PC-3 (cell line): Measurements from ENCODE around the gene VAMP3. TPM values are rescaled to one million over a fixed set of nuclear protein-coding genes. Genes with fewer than 3 reads are reported as not detected.
A peak's percentile ranks its signal among the peaks of the same experiment; 100 is the strongest.

ENCODE experiments used
- ATAC-seq: fragments of 200-7000 bp; cut with Tn5 transposase; 2 replicates; pipeline ENCODE4 v1.9.1; 2020; ENCODE audit warnings: mild to moderate bottlenecking, moderate library complexity
- BruUV-seq: library from RNA; stranded (reverse); fragments of 400-500 nt; replicated peaks from 2 replicates; lab custom pipeline; 2021; lab: Mats Ljungman, UMichigan
- CTCF ChIA-PET: fragments of 300-600 bp; sonication (Branson Sonifier 250); formaldehyde crosslinking; loops from one replicate; lab custom pipeline; 2022; ENCODE audit warnings: antibody characterized with exemption; lab: Charles Lee
- POLR2A ChIA-PET: fragments of 300-600 bp; sonication (Branson Sonifier 250); formaldehyde crosslinking; loops from one replicate; lab custom pipeline; 2022; ENCODE audit warnings: antibody characterized with exemption; ENCODE audit not compliant: unreplicated experiment; lab: Charles Lee
- DNase-seq: peaks from one replicate; pipeline ENCODE4 v3.0.0-alpha.2; 2015
- H2AFZ ChIP-seq: fragments of 300-600 bp; sonication (generic); 2 replicates; pipeline ENCODE4 v1.6.0; 2016; ENCODE audit warnings: antibody characterized with exemption, low read length
- H3F3A ChIP-seq: fragments of 300-600 bp; sonication (generic); one replicate; pipeline ENCODE4 v1.6.0; 2017; ENCODE audit warnings: antibody characterized with exemption, low read length, control low read depth, mild to moderate bottlenecking; ENCODE audit not compliant: unreplicated experiment
- H3K27ac ChIP-seq: fragments of 300-600 bp; sonication (generic); 2 replicates; pipeline ENCODE4 v1.5.1; 2016; ENCODE audit warnings: mild to moderate bottlenecking, low read length
- H3K27me3 ChIP-seq: fragments of 300-600 bp; sonication (generic); 2 replicates; pipeline ENCODE4 v1.6.1; 2016; ENCODE audit warnings: low read length, mixed read lengths
- H3K36me3 ChIP-seq: fragments of 300-600 bp; sonication (generic); 2 replicates; pipeline ENCODE4 v1.6.1; 2016; ENCODE audit warnings: low read depth, mixed run types, low read length, mixed read lengths
- H3K4me1 ChIP-seq: fragments of 300-600 bp; sonication (generic); 2 replicates; pipeline ENCODE4 v1.5.1; 2016; ENCODE audit warnings: low read length; ENCODE audit not compliant: insufficient read depth
- H3K4me2 ChIP-seq: fragments of 300-600 bp; sonication (generic); 2 replicates; pipeline ENCODE4 v1.6.0; 2016; ENCODE audit warnings: low read length
- H3K4me3 ChIP-seq: fragments of 300-600 bp; sonication (generic); 2 replicates; pipeline ENCODE4 v1.5.1; 2016; ENCODE audit warnings: mild to moderate bottlenecking, low read length, mixed read lengths
- H3K79me2 ChIP-seq: fragments of 300-600 bp; sonication (generic); 2 replicates; pipeline ENCODE4 v1.6.1; 2017; ENCODE audit warnings: low read length, mixed read lengths
- H3K9ac ChIP-seq: fragments of 300-600 bp; sonication (generic); 2 replicates; pipeline ENCODE4 v1.6.0; 2016; ENCODE audit warnings: mild to moderate bottlenecking, low read length
- H3K9me2 ChIP-seq: fragments of 300-600 bp; sonication (generic); replicated peaks from 2 replicates; pipeline ENCODE4 v1.6.1; 2016; ENCODE audit warnings: mixed run types, low read length, mixed read lengths
- H3K9me3 ChIP-seq: fragments of 300-600 bp; sonication (generic); 2 replicates; pipeline ENCODE4 v1.6.1; 2016; ENCODE audit warnings: low read length, mixed read lengths
- H4K20me1 ChIP-seq: fragments of 300-600 bp; sonication (generic); 2 replicates; pipeline ENCODE4 v1.6.1; 2016; ENCODE audit warnings: low read length, mixed read lengths
- EZH2 ChIP-seq: fragments of 300-600 bp; sonication (generic); IDR thresholded peaks from one replicate; pipeline ENCODE4 v1.6.1; 2017; ENCODE audit warnings: antibody characterized with exemption, mild to moderate bottlenecking, low read length; ENCODE audit not compliant: unreplicated experiment
- EZH2phosphoT487 ChIP-seq: fragments of 300-600 bp; sonication (generic); IDR thresholded peaks from 2 replicates; pipeline ENCODE4 v1.6.1; 2018; ENCODE audit warnings: mild to moderate bottlenecking, antibody characterized with exemption, low read length, borderline replicate concordance
- intact Hi-C: fragments of 100-400 bp; cut with micrococcal nuclease; formaldehyde crosslinking; loops from 2 replicates; pipeline ENCODE4 v1.9.0; 2023
- total RNA-seq: library from RNA; depleted of rRNA; stranded (reverse); fragments of >200 nt; gene quantifications from 2 replicates; pipeline ENCODE4 v1.2.3, GENCODE V29; 2014
- TF ChIP-seq, protein P1 (sequence below): fragments of 300-600 bp; sonication (generic); conservative IDR thresholded peaks from 2 replicates; pipeline ENCODE4 v1.5.1; 2017; ENCODE audit warnings: antibody characterized with exemption, low read depth, mild to moderate bottlenecking, low read length

VAMP3 gene
- total RNA-seq, 1 experiment from 2014 or later: 64.2 TPM

DNA sequence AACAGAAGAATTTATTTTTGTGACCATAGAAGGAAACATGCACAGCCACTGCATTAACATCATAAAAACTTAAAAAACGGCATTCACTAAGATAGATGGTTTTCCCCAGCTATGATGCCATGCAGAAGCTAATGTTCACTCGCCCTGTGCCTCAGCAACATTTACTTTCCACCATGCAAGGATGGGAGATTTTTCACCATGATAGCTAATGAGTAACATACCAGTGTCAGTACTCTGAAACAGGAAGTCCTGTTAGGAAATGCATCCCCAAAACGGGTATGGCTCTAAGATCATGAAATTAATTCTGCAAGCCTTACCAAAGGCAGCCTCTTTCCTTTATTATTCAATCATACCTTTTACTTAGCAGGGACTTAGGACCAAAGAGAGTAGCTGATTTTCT lies 17.5 kb upstream of the VAMP3 start:
- no peak overlapping the region for H3K4me3 ChIP-seq
- ATAC-seq: no peak

DNA sequence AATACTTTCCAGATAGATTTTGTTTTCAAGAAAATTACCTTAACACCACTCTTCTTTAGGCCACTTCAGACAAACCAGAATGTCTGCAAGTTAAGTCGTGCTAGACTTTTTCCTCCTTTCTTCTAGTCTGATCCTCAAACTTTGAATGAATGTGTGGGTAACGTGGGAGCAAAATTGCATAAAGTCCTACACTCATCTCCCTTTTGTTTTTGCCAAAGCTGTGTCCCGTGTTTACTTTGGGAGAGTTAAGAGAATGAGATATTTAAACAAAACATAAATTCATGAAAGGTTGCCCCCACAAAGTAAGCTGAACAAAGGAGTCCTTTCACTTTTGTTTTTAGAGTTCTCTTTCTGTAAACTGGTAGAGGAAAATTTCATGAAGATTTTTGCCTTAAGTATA lies 16.9 kb upstream of the VAMP3 start:
- Histone ChIP-seq H3K9me2 (no peaks in the 10 kb centered on the region), H3K4me3 (no peak overlapping the region), H3K4me2 (no peak overlapping the region), H2AFZ (0 out of 2 replicates have a peak overlapping the region, but pooled peaks have one; percentile 3), H3K36me3 (no peaks in the 10 kb centered on the region), H3K9me3 (no peaks in the 10 kb centered on the region), H3F3A (no peaks in the 10 kb centered on the region), H3K27me3 (peaks cover 12% of the 10 kb centered on the region; the same call in 1 of the 2 replicates), H3K4me1 (no peaks in the 10 kb centered on the region; the same call in 1 of the 2 replicates), H3K79me2 (no peaks in the 10 kb centered on the region), H3K27ac (no peak overlapping the region), H4K20me1 (no peaks in the 10 kb centered on the region), H3K9ac (no peak overlapping the region)
- intact Hi-C loops: no loop called here
- CTCF ChIA-PET: interaction anchor here (5.0 kb wide), 1 partner anchor 86 kb away, joined by 92 read pairs; no protein-coding TSS in a partner anchor
- TF ChIP-seq EZH2phosphoT487 (no peak), EZH2 (no peak)
- TF ChIP-seq, protein P1, sequence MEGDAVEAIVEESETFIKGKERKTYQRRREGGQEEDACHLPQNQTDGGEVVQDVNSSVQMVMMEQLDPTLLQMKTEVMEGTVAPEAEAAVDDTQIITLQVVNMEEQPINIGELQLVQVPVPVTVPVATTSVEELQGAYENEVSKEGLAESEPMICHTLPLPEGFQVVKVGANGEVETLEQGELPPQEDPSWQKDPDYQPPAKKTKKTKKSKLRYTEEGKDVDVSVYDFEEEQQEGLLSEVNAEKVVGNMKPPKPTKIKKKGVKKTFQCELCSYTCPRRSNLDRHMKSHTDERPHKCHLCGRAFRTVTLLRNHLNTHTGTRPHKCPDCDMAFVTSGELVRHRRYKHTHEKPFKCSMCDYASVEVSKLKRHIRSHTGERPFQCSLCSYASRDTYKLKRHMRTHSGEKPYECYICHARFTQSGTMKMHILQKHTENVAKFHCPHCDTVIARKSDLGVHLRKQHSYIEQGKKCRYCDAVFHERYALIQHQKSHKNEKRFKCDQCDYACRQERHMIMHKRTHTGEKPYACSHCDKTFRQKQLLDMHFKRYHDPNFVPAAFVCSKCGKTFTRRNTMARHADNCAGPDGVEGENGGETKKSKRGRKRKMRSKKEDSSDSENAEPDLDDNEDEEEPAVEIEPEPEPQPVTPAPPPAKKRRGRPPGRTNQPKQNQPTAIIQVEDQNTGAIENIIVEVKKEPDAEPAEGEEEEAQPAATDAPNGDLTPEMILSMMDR: no peak
- no peak for ATAC-seq
- no peak for DNase-seq
- BruUV-seq: no TSS peak
- POLR2A ChIA-PET: no interaction called here

More for the DNA sequence above, 17.5 kb upstream of the VAMP3 start:
- no peaks in the 10 kb centered on the region for H3K79me2 ChIP-seq
- no peaks in the 10 kb centered on the region for H3F3A ChIP-seq
- no peaks in the 10 kb centered on the region for H3K9me3 ChIP-seq
- TF ChIP-seq EZH2 (no peak), EZH2phosphoT487 (no peak)
- TF ChIP-seq, protein P1: no peak
- H3K27ac ChIP-seq: no peak overlapping the region
- H3K4me1 ChIP-seq: no peaks in the 10 kb centered on the region; the same call in 1 of the 2 replicates
- BruUV-seq: no TSS peak
- H3K9me2 ChIP-seq: no peaks in the 10 kb centered on the region
- H2AFZ ChIP-seq: 0 out of 2 replicates have a peak overlapping the region, but pooled peaks have one; percentile 3
- no peak for DNase-seq
- CTCF ChIA-PET: interaction anchor here (1.0 to 5.0 kb wide), 2 partner anchors 85 to 190 kb away, joined by 3 to 92 read pairs; no protein-coding TSS in a partner anchor
- POLR2A ChIA-PET: no interaction called here
- peaks cover 12% of the 10 kb centered on the region; the same call in 1 of the 2 replicates for H3K27me3 ChIP-seq
- H3K9ac ChIP-seq: no peak overlapping the region
- H4K20me1 ChIP-seq: no peaks in the 10 kb centered on the region
- intact Hi-C loops: loop anchor here (1.0 kb wide), 1 partner anchor 86 kb away; no protein-coding TSS in a partner anchor
- H3K4me2 ChIP-seq: no peak overlapping the region; the same call in 1 of the 2 replicates
- H3K36me3 ChIP-seq: no peaks in the 10 kb centered on the region

DNA sequence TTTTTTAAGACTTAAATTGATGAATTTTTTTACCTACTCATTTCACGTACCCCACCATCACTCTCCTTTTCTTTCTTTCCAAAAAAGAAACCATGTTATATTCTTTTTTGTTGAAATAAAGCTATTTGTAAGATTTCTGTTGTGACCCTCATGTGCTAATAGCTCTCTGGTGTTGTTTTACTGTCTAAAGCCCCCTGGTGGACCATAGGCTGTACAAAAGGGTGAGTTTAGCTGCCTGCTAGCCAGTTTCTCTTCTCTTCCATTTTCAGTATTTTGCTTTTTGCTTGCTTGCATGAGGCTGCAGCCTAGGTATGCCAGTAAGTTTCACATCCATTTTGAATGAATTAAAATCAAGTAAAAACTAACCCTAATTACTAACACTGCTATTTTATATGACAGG lies 15.6 kb upstream of the VAMP3 start:
- Histone ChIP-seq H4K20me1 (no peaks in the 10 kb centered on the region), H3F3A (no peaks in the 10 kb centered on the region), H2AFZ (no peak overlapping the region), H3K27me3 (peaks cover 6% of the 10 kb centered on the region; the same call in 1 of the 2 replicates), H3K4me2 (no peak overlapping the region), H3K79me2 (no peaks in the 10 kb centered on the region), H3K9me3 (no peaks in the 10 kb centered on the region), H3K4me3 (no peak overlapping the region), H3K27ac (no peak overlapping the region), H3K36me3 (no peaks in the 10 kb centered on the region), H3K9ac (no peak overlapping the region), H3K9me2 (no peaks in the 10 kb centered on the region), H3K4me1 (no peaks in the 10 kb centered on the region; the same call in 1 of the 2 replicates)
- no TSS peak for BruUV-seq
- ChIA-PET CTCF (interaction anchor here (0.6 to 5.0 kb wide), 2 partner anchors 26 to 87 kb away, joined by 3 to 92 read pairs; no protein-coding TSS in a partner anchor), POLR2A (interaction anchor here (0.6 kb wide), 1 partner anchor 166 kb away, joined by 3 read pairs; no protein-coding TSS in a partner anchor)
- peak; percentile 24 for DNase-seq
- TF ChIP-seq, protein P1: peak; percentile 56
- TF ChIP-seq EZH2phosphoT487 (no peak), EZH2 (no peak)
- intact Hi-C loops: no loop called here
- ATAC-seq: peak; percentile 37; the same call in 1 of the 2 replicates
